Stimulated activated CD8-positive, alpha-beta memory T cell treated with anti-CD3 and anti-CD28 coated beads, Interleukin-15, amount 100 ng/mL, for 24 hours (primary cell): ENCODE data around the gene FOXP4.

ENCODE experiments used
- DNase-seq: peaks from one replicate; pipeline ENCODE4 v3.0.0-alpha.2; 2020; ENCODE audit warnings: low read depth

FOXP4 gene

DNA sequence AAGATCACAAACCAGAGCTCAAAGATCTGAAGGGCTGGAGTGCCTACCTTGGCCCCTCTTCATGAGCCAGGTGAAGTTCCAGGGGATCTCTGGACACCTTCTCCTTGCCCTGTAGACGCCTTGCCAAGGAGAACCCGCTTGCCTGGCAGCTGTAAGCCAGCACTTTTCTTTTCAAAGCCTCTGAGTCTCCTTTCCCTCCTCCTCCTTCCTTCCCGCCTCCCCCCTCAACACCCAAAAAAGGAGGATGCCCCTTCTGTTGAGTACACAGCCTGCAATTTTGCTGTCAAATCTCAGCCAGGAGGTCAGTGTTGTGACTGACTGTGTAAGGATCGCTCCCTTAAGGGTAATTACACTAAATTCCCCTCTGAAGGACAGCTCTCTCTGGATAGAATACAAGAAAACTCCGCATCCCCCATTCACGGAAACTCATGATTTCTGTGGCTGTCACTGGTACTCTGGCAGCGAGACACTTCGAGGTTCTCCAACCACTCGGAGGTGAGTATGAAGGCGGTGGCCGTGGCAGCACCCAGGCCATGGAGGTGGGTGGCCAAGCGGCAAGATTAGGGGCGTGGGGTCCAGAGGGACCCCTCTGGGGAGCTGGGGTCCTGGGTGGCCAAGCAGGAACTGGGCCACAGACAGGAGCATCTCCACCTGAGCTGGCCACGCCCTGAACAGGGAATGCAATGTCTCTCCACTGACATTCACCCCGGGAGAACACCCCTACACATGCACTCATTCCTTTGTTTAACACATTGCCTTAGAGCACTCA is 23.2 kb upstream of the FOXP4 start:
- no peak for DNase-seq

GRCh38 chr6:41523915-41524633 is 22.1 kb upstream of the FOXP4 start:
- no peak for DNase-seq

GRCh38 chr6:41524634-41525011 is 21.6 kb upstream of the FOXP4 start:
- no peak for DNase-seq

- no peak for DNase-seq
These were observed 18.3 kb upstream of the FOXP4 start for GRCh38 chr6:41527721-41528408.

- no peak for DNase-seq
These were observed 17.7 kb upstream of the FOXP4 start for GRCh38 chr6:41528409-41528963.

- no peak for DNase-seq
These were observed 17.1 kb upstream of the FOXP4 start for GRCh38 chr6:41529049-41529448.

GRCh38 chr6:41529970-41530369 is 16.2 kb upstream of the FOXP4 start:
- DNase-seq: no peak

GRCh38 chr6:41530476-41530875 is 15.7 kb upstream of the FOXP4 start:
- no peak for DNase-seq

DNA sequence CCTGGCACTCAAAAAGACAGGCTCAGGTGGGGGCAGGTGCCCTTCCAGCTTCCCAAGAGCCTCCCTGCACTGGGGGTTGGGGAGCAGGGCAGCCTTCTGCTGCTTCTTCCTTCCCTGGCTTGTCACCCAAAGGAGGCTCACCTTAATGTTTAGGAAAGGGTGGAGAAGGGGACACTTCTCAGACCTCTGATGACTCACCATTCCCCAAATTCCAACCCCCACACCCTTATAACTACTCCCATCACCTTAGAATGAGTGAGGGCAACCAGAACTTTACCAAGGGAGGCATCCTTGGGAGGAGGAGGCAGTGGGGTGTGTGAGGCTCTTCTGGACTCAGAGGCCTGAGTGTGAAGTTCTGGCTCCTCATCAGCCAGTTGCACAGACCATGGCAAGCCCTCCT is 15.2 kb upstream of the FOXP4 start:
- DNase-seq: no peak

GRCh38 chr6:41531591-41532582 is 14.3 kb upstream of the FOXP4 start:
- DNase-seq: peak; percentile 26

GRCh38 chr6:41535766-41536165 is 10.4 kb upstream of the FOXP4 start:
- no peak for DNase-seq

DNA sequence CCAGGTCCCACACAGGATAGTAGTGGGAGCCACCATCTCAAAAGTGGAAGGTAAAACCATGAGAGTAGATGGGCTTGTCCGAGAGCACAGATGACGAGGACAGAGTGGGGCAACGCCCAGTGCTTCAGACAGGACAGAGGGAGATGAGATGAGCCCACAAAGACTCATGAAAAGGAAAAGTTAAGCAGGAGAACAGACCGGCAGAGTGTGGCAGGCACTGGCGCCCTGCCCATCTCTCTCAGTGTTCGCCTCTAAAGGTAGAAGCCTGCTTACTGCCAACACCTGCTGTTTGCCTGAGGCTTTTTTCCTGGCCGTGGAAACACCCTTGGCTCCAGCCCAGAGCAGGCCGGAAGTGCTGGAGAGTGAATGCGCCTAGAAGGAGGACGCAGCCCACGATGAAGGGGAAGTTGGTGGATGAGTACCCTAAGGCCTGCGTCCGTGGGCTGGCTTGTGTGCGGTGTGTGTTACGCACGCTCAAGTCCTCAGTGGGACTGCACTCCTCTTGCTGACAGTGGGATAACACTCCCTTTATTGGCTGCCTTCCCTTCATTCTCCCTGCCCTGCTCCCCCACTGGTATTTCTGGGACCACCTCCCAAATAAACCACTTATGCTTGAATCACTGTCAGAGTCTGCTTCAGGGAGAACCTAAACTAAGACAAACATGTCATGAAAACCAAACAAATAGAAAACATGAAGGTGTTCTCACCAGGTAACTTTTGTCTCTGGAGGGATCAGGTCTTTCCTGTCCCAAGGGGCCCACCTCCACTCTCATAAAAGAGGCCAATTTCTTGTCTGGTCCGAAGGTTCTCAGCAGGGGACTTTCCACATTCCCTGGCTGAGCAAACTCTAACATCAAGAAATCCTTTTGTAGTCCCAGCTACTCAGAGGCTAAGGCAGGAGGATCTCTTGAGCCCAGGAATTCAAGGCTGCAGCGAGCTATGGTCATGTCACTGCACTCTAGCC is 9.1 kb upstream of the FOXP4 start:
- DNase-seq: no peak

- DNase-seq: no peak
These were observed 7.5 kb upstream of the FOXP4 start for GRCh38 chr6:41538556-41539182.

DNA sequence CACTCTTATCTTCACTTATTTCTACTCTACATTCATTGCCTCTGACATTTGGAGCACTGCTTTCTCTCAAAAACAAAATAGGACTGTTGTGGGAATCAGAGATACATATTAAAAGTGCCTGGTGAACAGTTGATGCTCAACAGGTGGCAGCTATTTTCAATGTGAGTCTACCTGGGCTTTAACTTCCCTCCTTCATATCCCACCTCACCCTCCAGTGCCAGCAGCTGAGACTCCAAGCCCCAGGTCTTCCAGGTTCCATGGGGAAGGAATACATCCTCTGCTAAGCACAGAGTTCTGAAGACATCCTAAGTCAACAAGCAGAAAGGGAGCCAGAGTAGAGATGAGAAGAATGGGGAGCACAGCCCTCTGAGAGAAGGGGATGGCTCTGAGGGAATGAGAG is 7.0 kb upstream of the FOXP4 start:
- no peak for DNase-seq

GRCh38 chr6:41541364-41541763 is 4.8 kb upstream of the FOXP4 start:
- DNase-seq: no peak

- no peak for DNase-seq
These were observed 3.1 kb upstream of the FOXP4 start for GRCh38 chr6:41543087-41543486.

DNA sequence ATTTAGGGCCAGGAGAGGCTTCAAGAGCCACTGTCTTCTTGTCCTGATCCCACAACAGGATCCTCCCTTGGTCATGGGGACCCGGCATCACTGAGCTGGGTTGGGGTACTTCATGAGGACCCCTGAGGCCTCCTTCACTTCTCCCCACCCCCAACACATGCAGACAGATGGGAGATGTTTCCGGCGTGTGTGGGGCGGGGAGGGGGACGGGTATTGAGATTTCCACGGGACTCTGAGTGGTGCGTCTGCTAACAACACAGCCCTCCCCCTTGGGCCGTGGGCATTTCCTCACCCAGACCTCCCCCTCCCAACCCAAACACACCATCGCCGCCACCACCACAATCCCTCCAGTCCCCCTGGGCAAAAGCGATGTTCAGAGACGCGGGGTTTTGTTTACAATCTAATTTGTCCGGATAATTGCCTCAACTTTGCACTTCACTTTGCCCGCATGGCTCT is 906 bp upstream of the FOXP4 start:
- no peak for DNase-seq

DNA sequence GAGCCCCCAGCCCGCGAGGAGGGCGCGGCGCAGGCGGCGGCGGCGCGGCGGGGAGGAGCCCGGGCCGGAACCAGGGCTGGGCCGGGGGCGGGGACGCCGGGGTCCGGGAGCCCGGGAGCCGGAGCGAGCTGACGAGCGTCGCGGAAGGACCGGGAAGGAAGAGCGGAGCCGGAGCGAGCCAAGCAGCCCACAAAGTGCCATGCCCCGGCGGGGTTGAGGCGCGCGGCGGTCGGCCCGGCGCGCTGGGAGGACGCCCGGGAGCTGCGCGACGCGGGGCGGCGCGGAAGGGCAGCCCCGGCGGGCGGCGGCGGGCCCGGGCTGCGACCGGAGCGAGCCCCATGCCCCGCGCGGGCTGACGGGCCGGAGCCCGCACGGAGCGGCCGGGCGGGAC is 289 bp downstream of the FOXP4 start:
- DNase-seq: no peak

DNA sequence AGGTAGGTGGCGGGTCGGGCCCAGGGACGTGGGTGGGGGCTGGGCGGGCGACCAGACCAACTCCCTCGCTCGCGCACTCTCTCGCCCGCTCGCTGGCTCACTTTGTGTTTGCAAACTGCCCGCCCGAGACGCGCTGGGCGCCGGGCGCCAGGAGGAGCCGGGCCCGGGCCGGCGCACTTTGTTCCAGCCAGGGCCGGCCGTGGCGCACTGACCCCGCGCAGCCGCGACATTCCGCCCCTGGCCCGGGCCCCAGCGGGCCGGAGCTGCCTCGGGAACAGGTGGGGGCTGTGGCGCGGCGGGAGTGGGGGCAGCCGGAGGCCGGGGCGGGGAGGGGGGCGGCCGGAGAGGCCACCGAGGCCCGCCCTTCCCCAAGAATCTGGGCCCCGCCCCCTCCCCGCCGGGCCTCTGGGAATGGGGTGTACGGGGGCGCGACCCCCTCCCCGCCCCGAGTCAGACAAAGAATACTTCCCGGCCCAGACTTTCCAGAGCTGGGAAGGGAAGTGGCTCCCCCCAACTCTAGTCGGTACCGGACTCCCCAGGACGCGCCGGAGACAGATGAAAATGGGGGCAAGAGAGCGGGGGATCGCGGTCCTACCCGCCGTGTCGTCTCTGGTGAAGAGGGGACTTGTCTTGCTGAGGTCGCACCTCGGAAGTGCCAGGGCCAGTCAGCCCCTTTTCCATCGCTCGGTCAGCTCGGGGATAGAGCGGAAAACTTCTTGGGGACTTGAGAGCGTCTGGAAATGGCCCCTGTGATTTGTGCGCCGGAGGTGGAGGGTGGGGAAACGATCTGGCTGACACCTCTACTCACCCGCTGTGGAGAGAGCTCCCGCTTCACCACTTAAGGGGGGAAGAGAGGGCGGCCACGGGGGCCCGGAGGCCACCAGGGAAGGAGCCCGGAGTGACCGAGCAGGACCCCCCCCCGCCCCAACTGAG is 951 bp downstream of the FOXP4 start:
- no peak for DNase-seq
